ENCODE measurements around the gene COLQ.
A peak's percentile ranks its signal among the peaks of the same experiment; 100 is the strongest.

COLQ gene

DNA sequence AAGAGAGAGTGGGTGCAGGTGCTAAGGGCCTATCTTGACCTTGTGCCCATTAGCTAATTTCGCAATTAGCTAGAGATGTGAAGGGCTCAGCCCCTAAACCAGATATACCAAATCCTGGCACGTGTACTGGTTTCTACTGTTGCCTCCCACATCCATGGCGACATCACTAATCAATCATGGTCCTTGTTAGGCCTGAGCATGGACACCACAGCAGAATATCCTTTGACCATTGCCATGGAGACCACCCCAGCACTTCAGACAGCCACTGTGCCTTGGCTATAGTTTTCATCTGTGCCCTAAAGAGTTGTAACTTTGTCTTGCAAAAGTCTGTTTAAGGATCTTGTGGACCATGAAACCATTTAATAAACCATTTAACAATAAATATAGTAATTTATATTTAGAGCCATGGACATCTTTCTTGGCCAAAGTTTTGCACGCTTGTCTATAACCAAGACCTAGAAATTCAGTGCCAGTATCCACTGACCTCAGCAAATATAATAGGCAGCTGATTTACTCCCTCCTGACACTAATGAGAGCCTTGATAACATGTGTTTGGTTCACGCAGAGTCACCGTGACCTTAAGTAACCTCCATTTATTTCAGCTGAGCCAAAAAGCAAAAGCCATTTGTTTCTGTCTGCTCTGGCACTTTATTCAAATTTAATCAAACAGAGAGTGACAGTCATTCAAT, 43.4 kb downstream of the COLQ start:
- DNase-seq (ENCODE audit: low read depth, low spot score): no peak
- no peaks in the 10 kb centered on the region for H3K4me1 ChIP-seq (ENCODE audit: control insufficient read depth, insufficient read depth, low read length)
- H3K9me3 ChIP-seq (ENCODE audit: control insufficient read depth, insufficient read depth, low read length): no peaks in the 10 kb centered on the region
- H3K27ac ChIP-seq (ENCODE audit: low read length): no peak overlapping the region
- no CpG with 5 or more reads among the region's 6 CpGs for WGBS (ENCODE audit: insufficient coverage, insufficient read length)
- H3K36me3 ChIP-seq (ENCODE audit: control insufficient read depth, insufficient read depth, low read length): no peaks in the 10 kb centered on the region
- no peak overlapping the region for H3K4me3 ChIP-seq (ENCODE audit: low read length)
- H3K27me3 ChIP-seq (ENCODE audit: control insufficient read depth, insufficient read depth, low read length): no peaks in the 10 kb centered on the region

DNA sequence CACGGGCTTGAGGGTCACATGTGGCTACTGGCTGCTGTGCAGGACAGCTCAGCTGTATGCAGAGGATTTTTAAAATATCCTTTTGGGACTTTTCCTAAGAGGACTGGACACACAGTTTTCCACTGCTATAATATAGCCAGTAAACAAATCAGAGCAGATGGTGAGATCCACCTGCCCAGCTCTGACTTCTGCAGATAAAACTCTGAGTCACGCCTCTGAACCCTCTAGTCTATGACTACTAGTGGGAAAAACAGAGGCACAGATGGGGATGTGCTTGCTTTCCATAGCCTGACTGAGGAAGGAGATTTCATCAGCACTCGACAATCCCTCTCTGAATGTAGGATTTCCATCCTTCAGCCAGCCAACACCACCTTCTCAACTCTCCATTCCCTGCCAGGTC, 45.1 kb downstream of the COLQ start:
- no peaks in the 10 kb centered on the region for H3K9me3 ChIP-seq (ENCODE audit: control insufficient read depth, insufficient read depth, low read length)
- H3K27me3 ChIP-seq (ENCODE audit: control insufficient read depth, insufficient read depth, low read length): no peaks in the 10 kb centered on the region
- DNase-seq (ENCODE audit: low read depth, low spot score): no peak
- H3K27ac ChIP-seq (ENCODE audit: low read length): no peak overlapping the region
- no peaks in the 10 kb centered on the region for H3K36me3 ChIP-seq (ENCODE audit: control insufficient read depth, insufficient read depth, low read length)
- no peaks in the 10 kb centered on the region for H3K4me1 ChIP-seq (ENCODE audit: control insufficient read depth, insufficient read depth, low read length)
- WGBS (ENCODE audit: insufficient coverage, insufficient read length): no CpG with 5 or more reads among the region's 3 CpGs
- no peak overlapping the region for H3K4me3 ChIP-seq (ENCODE audit: low read length)

- no peaks in the 10 kb centered on the region for H3K27me3 ChIP-seq (ENCODE audit: control insufficient read depth, insufficient read depth, low read length)
- WGBS (ENCODE audit: insufficient coverage, insufficient read length): no CpG with 5 or more reads among the region's 5 CpGs
- no peaks in the 10 kb centered on the region for H3K36me3 ChIP-seq (ENCODE audit: control insufficient read depth, insufficient read depth, low read length)
- no peak overlapping the region for H3K4me3 ChIP-seq (ENCODE audit: low read length)
- no peaks in the 10 kb centered on the region for H3K4me1 ChIP-seq (ENCODE audit: control insufficient read depth, insufficient read depth, low read length)
- H3K9me3 ChIP-seq (ENCODE audit: control insufficient read depth, insufficient read depth, low read length): no peaks in the 10 kb centered on the region
- DNase-seq (ENCODE audit: low read depth, low spot score): no peak
- no peak overlapping the region for H3K27ac ChIP-seq (ENCODE audit: low read length)
Measured at GRCh38 chr3:15475161-15475560, 46.3 kb downstream of the COLQ start.

GRCh38 chr3:15471861-15472260, 49.6 kb downstream of the COLQ start:
- no CpG with 5 or more reads among the region's 3 CpGs for WGBS (ENCODE audit: insufficient coverage, insufficient read length)
- H3K4me1 ChIP-seq (ENCODE audit: control insufficient read depth, insufficient read depth, low read length): no peaks in the 10 kb centered on the region

DNA sequence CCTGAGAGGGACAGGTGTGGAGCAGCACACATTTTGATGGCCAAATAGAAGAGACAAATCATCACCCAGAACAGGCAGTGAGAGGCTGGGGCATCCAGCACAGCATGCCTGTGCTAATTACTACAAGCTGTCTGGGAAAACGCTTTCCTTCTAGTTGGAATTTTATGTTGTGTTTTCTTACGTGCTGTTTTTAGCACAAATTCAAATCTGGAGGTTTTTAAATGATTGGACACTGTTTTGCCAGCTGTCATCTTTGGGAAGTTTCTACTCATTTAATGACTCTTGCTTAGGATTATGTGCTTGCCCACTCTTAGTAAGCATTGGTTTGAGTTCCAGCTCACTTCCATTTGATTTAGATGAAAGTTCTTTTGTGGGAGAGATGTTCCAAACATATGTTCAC, 50.7 kb downstream of the COLQ start:
- no peak for DNase-seq (ENCODE audit: low read depth, low spot score)
- Histone ChIP-seq H3K9me3 (ENCODE audit: control insufficient read depth, insufficient read depth, low read length) (no peaks in the 10 kb centered on the region), H3K4me1 (ENCODE audit: control insufficient read depth, insufficient read depth, low read length) (no peaks in the 10 kb centered on the region), H3K27me3 (ENCODE audit: control insufficient read depth, insufficient read depth, low read length) (no peaks in the 10 kb centered on the region), H3K4me3 (ENCODE audit: low read length) (no peak overlapping the region), H3K36me3 (ENCODE audit: control insufficient read depth, insufficient read depth, low read length) (no peaks in the 10 kb centered on the region), H3K27ac (ENCODE audit: low read length) (no peak overlapping the region)
- no CpG with 5 or more reads among the region's 2 CpGs for WGBS (ENCODE audit: insufficient coverage, insufficient read length)

More at GRCh38 chr3:15471861-15472260, 49.6 kb downstream of the COLQ start:
- Histone ChIP-seq H3K27ac (ENCODE audit: low read length) (no peak overlapping the region), H3K9me3 (ENCODE audit: control insufficient read depth, insufficient read depth, low read length) (no peaks in the 10 kb centered on the region), H3K27me3 (ENCODE audit: control insufficient read depth, insufficient read depth, low read length) (no peaks in the 10 kb centered on the region), H3K36me3 (ENCODE audit: control insufficient read depth, insufficient read depth, low read length) (no peaks in the 10 kb centered on the region), H3K4me3 (ENCODE audit: low read length) (no peak overlapping the region)
- no peak for DNase-seq (ENCODE audit: low read depth, low spot score)

- Histone ChIP-seq H3K4me3 (ENCODE audit: low read length) (no peak overlapping the region), H3K27ac (ENCODE audit: low read length) (no peak overlapping the region), H3K27me3 (ENCODE audit: control insufficient read depth, insufficient read depth, low read length) (no peaks in the 10 kb centered on the region), H3K9me3 (ENCODE audit: control insufficient read depth, insufficient read depth, low read length) (no peaks in the 10 kb centered on the region), H3K36me3 (ENCODE audit: control insufficient read depth, insufficient read depth, low read length) (no peaks in the 10 kb centered on the region), H3K4me1 (ENCODE audit: control insufficient read depth, insufficient read depth, low read length) (no peaks in the 10 kb centered on the region)
- WGBS (ENCODE audit: insufficient coverage, insufficient read length): no CpG with 5 or more reads among the region's 6 CpGs
- DNase-seq (ENCODE audit: low read depth, low spot score): peak; percentile 18
Measured at GRCh38 chr3:15470261-15470660, 51.2 kb downstream of the COLQ start.

DNA sequence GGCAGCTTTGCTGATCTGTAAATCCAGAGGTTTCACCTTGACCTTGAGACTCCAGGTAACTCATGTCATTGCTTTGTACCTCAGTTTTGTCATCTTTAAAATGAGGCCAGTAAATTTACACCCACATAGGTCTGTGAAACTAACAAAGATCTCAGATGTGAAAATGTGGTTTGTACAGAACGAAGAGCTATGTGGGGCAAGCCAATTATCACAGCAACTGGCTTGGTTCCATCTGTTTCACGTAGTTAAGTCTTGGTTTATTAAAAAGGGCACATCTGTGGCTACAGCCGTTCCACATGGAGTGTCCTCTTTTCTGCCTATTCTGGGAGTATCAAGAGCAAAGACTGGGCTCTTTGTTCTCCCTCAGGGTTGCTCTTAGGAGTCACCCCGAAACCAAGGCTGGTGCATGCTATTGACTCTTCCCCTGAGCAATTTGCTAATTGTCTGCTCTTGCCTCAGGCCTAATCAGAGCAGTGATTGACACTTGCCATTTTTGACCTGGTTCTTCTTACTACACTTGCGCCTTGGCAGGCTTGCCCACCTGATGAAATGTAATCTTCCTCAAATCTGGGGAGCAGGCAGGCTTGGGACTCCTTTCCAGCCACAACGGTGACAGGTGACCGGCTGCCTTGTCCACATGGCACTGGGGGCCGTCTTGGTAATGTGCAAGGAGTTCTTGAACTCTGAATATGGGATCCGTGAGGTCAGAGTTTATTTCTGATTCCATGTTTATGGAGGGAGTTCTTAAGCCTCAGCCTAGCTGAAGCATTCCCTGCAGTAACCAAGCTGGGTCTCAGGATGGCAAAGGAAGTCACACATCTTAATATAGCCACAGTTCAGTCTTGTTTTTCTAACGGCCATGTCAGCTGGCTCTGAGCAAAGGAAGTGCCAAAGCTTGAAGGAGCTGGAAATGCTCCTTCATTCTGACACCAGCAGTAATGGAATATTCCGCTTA, 54.0 kb downstream of the COLQ start:
- H3K27me3 ChIP-seq (ENCODE audit: control insufficient read depth, insufficient read depth, low read length): no peaks in the 10 kb centered on the region
- no peak overlapping the region for H3K4me3 ChIP-seq (ENCODE audit: low read length)
- no peaks in the 10 kb centered on the region for H3K4me1 ChIP-seq (ENCODE audit: control insufficient read depth, insufficient read depth, low read length)
- H3K36me3 ChIP-seq (ENCODE audit: control insufficient read depth, insufficient read depth, low read length): no peaks in the 10 kb centered on the region
- no CpG with 5 or more reads among the region's 11 CpGs for WGBS (ENCODE audit: insufficient coverage, insufficient read length)
- no peaks in the 10 kb centered on the region for H3K9me3 ChIP-seq (ENCODE audit: control insufficient read depth, insufficient read depth, low read length)
- no peak overlapping the region for H3K27ac ChIP-seq (ENCODE audit: low read length)
- DNase-seq (ENCODE audit: low read depth, low spot score): no peak

DNA sequence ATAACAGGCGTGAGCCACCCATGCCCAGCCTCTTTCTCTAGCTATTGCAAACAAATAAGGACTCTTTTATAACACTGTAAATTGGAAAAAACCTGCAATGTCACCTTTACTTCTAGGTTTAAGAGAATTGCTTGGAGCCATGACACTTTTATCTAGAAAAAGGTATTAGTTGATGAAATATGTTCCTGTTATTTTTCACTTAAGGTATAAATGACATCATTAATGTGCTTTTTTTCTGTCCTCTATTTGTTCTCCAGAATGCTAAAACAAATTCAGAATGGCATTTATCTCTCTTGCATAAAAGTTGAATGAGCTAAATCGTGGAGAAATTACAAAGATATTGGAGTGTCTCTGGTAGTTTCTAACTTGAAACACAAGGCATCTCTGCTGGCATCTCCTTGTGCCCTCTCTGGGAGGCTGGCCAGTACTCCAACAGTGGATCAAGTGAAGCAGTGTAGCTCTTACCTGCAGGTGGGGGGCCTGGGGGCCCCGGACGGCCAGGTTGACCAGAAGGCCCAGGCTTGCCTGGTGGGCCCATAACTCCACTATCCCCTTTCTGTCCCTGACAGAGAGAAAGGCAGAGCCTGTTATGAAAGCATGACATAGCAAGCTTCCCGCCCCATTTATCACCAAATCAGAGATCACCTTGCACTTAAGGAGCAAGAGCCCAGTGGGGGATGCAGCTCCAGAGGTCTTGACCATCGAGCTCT, 55.5 kb downstream of the COLQ start:
- no peaks in the 10 kb centered on the region for H3K27me3 ChIP-seq (ENCODE audit: control insufficient read depth, insufficient read depth, low read length)
- no peak for DNase-seq (ENCODE audit: low read depth, low spot score)
- H3K36me3 ChIP-seq (ENCODE audit: control insufficient read depth, insufficient read depth, low read length): no peaks in the 10 kb centered on the region
- no peak overlapping the region for H3K27ac ChIP-seq (ENCODE audit: low read length)
- H3K4me3 ChIP-seq (ENCODE audit: low read length): no peak overlapping the region
- no peaks in the 10 kb centered on the region for H3K9me3 ChIP-seq (ENCODE audit: control insufficient read depth, insufficient read depth, low read length)
- WGBS (ENCODE audit: insufficient coverage, insufficient read length): no CpG with 5 or more reads among the region's 6 CpGs
- no peaks in the 10 kb centered on the region for H3K4me1 ChIP-seq (ENCODE audit: control insufficient read depth, insufficient read depth, low read length)

GRCh38 chr3:15462451-15462850, 59.1 kb downstream of the COLQ start:
- H3K4me3 ChIP-seq (ENCODE audit: low read length): no peak overlapping the region
- WGBS (ENCODE audit: insufficient coverage, insufficient read length): no CpG with 5 or more reads among the region's 5 CpGs
- H3K27me3 ChIP-seq (ENCODE audit: control insufficient read depth, insufficient read depth, low read length): no peaks in the 10 kb centered on the region
- H3K36me3 ChIP-seq (ENCODE audit: control insufficient read depth, insufficient read depth, low read length): no peaks in the 10 kb centered on the region
- no peaks in the 10 kb centered on the region for H3K4me1 ChIP-seq (ENCODE audit: control insufficient read depth, insufficient read depth, low read length)
- H3K27ac ChIP-seq (ENCODE audit: low read length): no peak overlapping the region
- H3K9me3 ChIP-seq (ENCODE audit: control insufficient read depth, insufficient read depth, low read length): no peaks in the 10 kb centered on the region
- DNase-seq (ENCODE audit: low read depth, low spot score): no peak

DNA sequence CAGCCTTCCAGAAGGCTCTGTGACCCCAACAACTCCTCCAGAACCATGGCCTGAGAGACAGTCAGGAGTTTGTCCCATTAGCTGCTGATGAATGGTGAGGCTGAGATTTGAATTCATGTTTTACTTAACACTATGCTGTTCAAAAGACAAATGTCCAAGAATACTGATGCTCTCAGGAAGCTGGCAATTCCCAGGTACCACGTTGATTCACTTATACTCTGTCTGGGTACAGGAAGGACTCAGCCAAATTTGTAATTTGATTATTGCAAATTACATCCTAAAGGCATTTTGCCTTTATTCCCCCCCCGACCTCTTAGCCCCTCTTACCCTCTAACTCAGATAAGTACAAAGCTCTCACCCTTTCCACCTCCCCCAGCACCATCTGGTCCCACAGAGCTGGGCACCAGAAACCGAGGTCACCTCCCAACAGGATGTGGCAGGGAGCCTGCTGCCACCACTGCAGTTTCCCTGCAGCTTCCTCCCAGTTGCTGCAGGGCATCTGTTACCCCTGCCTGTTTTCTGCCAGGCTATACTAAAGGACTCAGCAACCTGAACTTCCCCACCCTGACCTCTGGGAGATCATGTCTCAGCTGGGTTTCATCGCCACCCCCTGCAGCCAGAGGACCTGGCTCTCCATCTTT, 60.5 kb downstream of the COLQ start:
- Histone ChIP-seq H3K9me3 (ENCODE audit: control insufficient read depth, insufficient read depth, low read length) (no peaks in the 10 kb centered on the region), H3K36me3 (ENCODE audit: control insufficient read depth, insufficient read depth, low read length) (no peaks in the 10 kb centered on the region), H3K4me1 (ENCODE audit: control insufficient read depth, insufficient read depth, low read length) (no peaks in the 10 kb centered on the region), H3K27me3 (ENCODE audit: control insufficient read depth, insufficient read depth, low read length) (no peaks in the 10 kb centered on the region), H3K27ac (ENCODE audit: low read length) (no peak overlapping the region), H3K4me3 (ENCODE audit: low read length) (no peak overlapping the region)
- DNase-seq (ENCODE audit: low read depth, low spot score): no peak
- WGBS (ENCODE audit: insufficient coverage, insufficient read length): no CpG with 5 or more reads among the region's 4 CpGs
